A673 (cell line): ENCODE data around the gene SOX13.

Experiments
- EZH2 ChIP-seq: fragments of 200-600 bp; sonication (generic); IDR thresholded peaks from 2 replicates; pipeline ENCODE4 v1.6.1; 2017; ENCODE audit warnings: borderline replicate concordance, low read depth, mild to moderate bottlenecking, mixed read lengths, antibody characterized with exemption, low read length; ENCODE audit not compliant: poor library complexity, severe bottlenecking
- TF ChIP-seq, protein P1 (sequence below): fragments of 300-800, 200-600 bp; sonication (generic); conservative IDR thresholded peaks from 2 replicates; pipeline ENCODE4 v1.5.1; 2017; ENCODE audit warnings: low read depth, mild to moderate bottlenecking, antibody characterized with exemption, low read length, moderate library complexity, mixed read lengths

DNA sequence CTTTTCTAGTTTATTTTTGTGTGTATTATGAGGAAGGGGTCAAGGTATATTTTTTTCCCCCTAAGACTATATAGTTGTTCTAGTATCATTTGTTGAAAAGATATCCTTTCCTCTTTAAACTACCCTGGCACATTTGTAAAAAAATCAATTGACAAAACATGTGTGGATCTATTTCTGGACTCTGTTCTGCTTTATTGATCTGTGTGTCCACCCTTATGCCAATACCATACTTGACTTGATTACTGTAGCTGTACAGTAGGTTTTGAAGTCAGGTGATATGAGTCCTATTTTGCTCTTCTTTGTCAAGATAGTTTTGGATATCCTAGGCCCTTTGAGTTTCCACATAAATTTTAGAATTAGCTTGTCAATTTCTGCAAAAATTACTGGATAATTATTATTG, 21.2 kb upstream of the SOX13 start:
- TF ChIP-seq, protein P1, sequence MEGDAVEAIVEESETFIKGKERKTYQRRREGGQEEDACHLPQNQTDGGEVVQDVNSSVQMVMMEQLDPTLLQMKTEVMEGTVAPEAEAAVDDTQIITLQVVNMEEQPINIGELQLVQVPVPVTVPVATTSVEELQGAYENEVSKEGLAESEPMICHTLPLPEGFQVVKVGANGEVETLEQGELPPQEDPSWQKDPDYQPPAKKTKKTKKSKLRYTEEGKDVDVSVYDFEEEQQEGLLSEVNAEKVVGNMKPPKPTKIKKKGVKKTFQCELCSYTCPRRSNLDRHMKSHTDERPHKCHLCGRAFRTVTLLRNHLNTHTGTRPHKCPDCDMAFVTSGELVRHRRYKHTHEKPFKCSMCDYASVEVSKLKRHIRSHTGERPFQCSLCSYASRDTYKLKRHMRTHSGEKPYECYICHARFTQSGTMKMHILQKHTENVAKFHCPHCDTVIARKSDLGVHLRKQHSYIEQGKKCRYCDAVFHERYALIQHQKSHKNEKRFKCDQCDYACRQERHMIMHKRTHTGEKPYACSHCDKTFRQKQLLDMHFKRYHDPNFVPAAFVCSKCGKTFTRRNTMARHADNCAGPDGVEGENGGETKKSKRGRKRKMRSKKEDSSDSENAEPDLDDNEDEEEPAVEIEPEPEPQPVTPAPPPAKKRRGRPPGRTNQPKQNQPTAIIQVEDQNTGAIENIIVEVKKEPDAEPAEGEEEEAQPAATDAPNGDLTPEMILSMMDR: no peak
- no peak for TF ChIP-seq EZH2
